Stomach (tissue), 9 donors: ENCODE data around the gene RPL10. TPM values are rescaled to one million over a fixed set of nuclear protein-coding genes. Genes with fewer than 3 reads are reported as not detected.

Source experiments
- DNase-seq, 2 donors: peaks; one replicate each; pipeline versions ENCODE4 v3.0.0 to v3.0.0-alpha.2; 2013 to 2019
- H3K27ac ChIP-seq, 5 donors: fragments of 200-600 bp in 4 of 5; sonication (generic) in 4 of 5; one replicate each; pipeline ENCODE4 v1.5.1; 2013 to 2019; ENCODE audit warnings: mild to moderate bottlenecking in 1 of 5, moderate library complexity in 1 of 5
- H3K27me3 ChIP-seq, 3 donors: fragments of 200-600 bp; sonication (generic); one replicate each; pipeline ENCODE4 v1.5.1; 2017 to 2019; ENCODE audit warnings: mixed run types in 1 of 3
- H3K36me3 ChIP-seq, 4 donors: fragments of 200-600 bp; sonication (generic); 1 replicate in 3 of 4; 2 replicates in 1 of 4; pipeline ENCODE4 v1.5.1; 2016 to 2019
- H3K4me1 ChIP-seq, 4 donors: fragments of 200-600 bp; sonication (generic); one replicate each; pipeline ENCODE4 v1.5.1; 2016 to 2019
- H3K4me3 ChIP-seq, 4 donors: fragments of 200-600 bp; sonication (generic) in 3 of 4; one replicate each; pipeline ENCODE4 v1.5.1; 2016 to 2019; ENCODE audit warnings: mild to moderate bottlenecking in 1 of 4
- H3K9me3 ChIP-seq, 4 donors: fragments of 200-600 bp; sonication (generic); one replicate each; pipeline ENCODE4 v1.5.1; 2016 to 2019
- CTCF ChIP-seq, 7 experiments: fragments of 450-650 bp in 4 of 7; fragments of 200-600 bp in 3 of 7; sonication (generic) in 3 of 7; IDR thresholded peaks; one replicate each; pipeline ENCODE4 v1.5.1; 2016 to 2019; ENCODE audit warnings: antibody characterized with exemption in 7 of 7, control low read depth in 2 of 7, mild to moderate bottlenecking in 1 of 7
- EP300 ChIP-seq: sonication (generic); formaldehyde crosslinking; IDR thresholded peaks from one replicate; pipeline ENCODE4 v1.6.1; 2017; ENCODE audit warnings: antibody characterized with exemption
- POLR2A ChIP-seq, 4 donors: fragments of 450-650 bp; IDR thresholded peaks; one replicate each; pipeline ENCODE4 v1.6.1; 2016; ENCODE audit warnings: antibody characterized with exemption in 4 of 4, control low read depth in 2 of 4, mild to moderate bottlenecking in 1 of 4, moderate library complexity in 1 of 4
- POLR2AphosphoS5 ChIP-seq, 3 donors: sonication (generic); formaldehyde crosslinking; IDR thresholded peaks; one replicate each; pipeline ENCODE4 v1.6.1; 2016; ENCODE audit warnings: antibody characterized with exemption in 3 of 3
- WGBS, 5 donors: extraction: QIAGEN DNeasy Blood & Tissue Kit in 3 of 5; methylation state at CpG; one replicate each; pipeline versions ENCODE4 v1.1.5 to v1.1.7; 2013 to 2018; 5-methylcytosine and 5-hydroxymethylcytosine counted together
- intact Hi-C: fragments of 100-400 bp; cut with DNase I; formaldehyde crosslinking; loops from one replicate; pipeline ENCODE4 v1.15.1; 2023; ENCODE audit warnings: low total_unique reads
- polyA plus RNA-seq, 3 donors: library from polyadenylated mRNA; stranded (reverse); fragments of 200-250 nt; gene quantifications; one replicate each; pipeline ENCODE4 v1.2.3, GENCODE V29; 2013
- total RNA-seq, 5 donors: library from RNA; depleted of rRNA; stranded (reverse); fragments of >200 nt; gene quantifications; one replicate each; pipeline versions ENCODE4 v1.1.0 to v1.2.3, GENCODE V29; 2014 to 2016
- donor health status: healthy with polysubstance abuse.
- donor health status: Bipolar disorder and iron deficiency.
- donor health status: healthy.

RPL10 gene
- total and polyA plus RNA-seq, 8 donors, result 783 to 8,616 (median 2,882) TPM

- Histone ChIP-seq H3K4me3 (peak overlapping the region in 2 of 4 donors; percentile 67 to 75), H3K36me3 (peaks cover 17 to 36% (median 27%) of the 10 kb centered on the region in 4 donors), H3K9me3 (peaks cover 0 to 11% (median 0%) of the 10 kb centered on the region in 4 donors), H3K27me3 (no peaks in the 10 kb centered on the region), H3K4me1 (peaks cover 9 to 31% (median 25%) of the 10 kb centered on the region in 4 donors), H3K27ac (peak overlapping the region in 4 of 5 donors; percentile 12 to 95 (median 40))
- intact Hi-C loops, result no loop called here
- peak in 1 of 2 donors; percentile 34 for DNase-seq
- WGBS, 5 donors, result 21 to 60% (median 44%) methylated on average over 1 to 6 of the region's 6 CpGs
- no peak for TF ChIP-seq EP300
- TF ChIP-seq CTCF (IDR thresholded peaks at IDR 0.05), result no peak
- TF ChIP-seq POLR2A (IDR thresholded peaks at IDR 0.05), result peak in 1 of 4 donors; percentile 34
- TF ChIP-seq POLR2AphosphoS5 (IDR thresholded peaks at IDR 0.05), result peak in 2 of 3 donors; percentile 38 to 54
These were observed 3.0 kb downstream of the RPL10 start for GRCh38 chrX:154401045-154401799.

- H3K4me1 ChIP-seq, result peaks cover 9 to 31% (median 25%) of the 10 kb centered on the region in 4 donors
- peaks cover 17 to 36% (median 27%) of the 10 kb centered on the region in 4 donors for H3K36me3 ChIP-seq
- TF ChIP-seq POLR2A (IDR thresholded peaks at IDR 0.05) (no peak), POLR2AphosphoS5 (IDR thresholded peaks at IDR 0.05) (peak in 1 of 3 donors; percentile 2)
- DNase-seq, result no peak
- H3K27me3 ChIP-seq, result no peaks in the 10 kb centered on the region
- 32 to 54% (median 36%) methylated on average over 6 of the region's 6 CpGs for WGBS, 5 donors
- intact Hi-C loops, result no loop called here
- H3K9me3 ChIP-seq, result peaks cover 0 to 11% (median 0%) of the 10 kb centered on the region in 4 donors
- no peak overlapping the region for H3K4me3 ChIP-seq
- peak overlapping the region in 2 of 5 donors; percentile 33 to 48 for H3K27ac ChIP-seq
These were observed 3.9 kb downstream of the RPL10 start for GRCh38 chrX:154401918-154402621.

- Histone ChIP-seq H3K4me1 (peaks cover 9 to 31% (median 25%) of the 10 kb centered on the region in 4 donors), H3K36me3 (peaks cover 17 to 36% (median 27%) of the 10 kb centered on the region in 4 donors), H3K9me3 (peaks cover 0 to 11% (median 0%) of the 10 kb centered on the region in 4 donors), H3K27ac (peak overlapping the region in 1 of 5 donors; percentile 48), H3K4me3 (no peak overlapping the region), H3K27me3 (no peaks in the 10 kb centered on the region)
- intact Hi-C loops, result no loop called here
- no peak for DNase-seq
- WGBS, 5 donors, result 40 to 76% (median 61%) methylated on average over 3 to 19 of the region's 19 CpGs
- TF ChIP-seq POLR2AphosphoS5 (IDR thresholded peaks at IDR 0.05) (no peak), CTCF (IDR thresholded peaks at IDR 0.05) (no peak), EP300 (no peak), POLR2A (IDR thresholded peaks at IDR 0.05) (no peak)
These were observed 4.5 kb downstream of the RPL10 start for GRCh38 chrX:154402622-154403127.

DNA sequence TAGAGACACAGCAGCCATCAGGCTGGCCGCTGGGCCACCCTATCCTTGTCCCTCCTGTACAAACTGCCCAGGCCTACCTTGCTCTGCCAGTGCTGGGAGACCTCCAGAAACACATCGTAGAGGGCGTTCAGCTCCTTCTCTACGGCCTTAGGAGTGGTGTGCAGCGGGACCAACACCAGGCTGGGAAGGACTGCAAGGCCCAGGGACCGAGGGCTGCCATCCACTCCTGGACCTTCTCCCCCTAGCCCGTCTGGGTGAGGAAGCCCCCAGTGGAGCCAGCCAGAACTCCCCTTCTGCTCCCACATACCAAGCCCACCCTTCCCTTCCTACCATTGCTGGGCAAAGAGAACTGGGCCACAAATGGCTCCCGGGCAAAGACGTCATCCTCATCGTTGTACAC, 5.0 kb downstream of the RPL10 start:
- peaks cover 0 to 6% (median 0%) of the 10 kb centered on the region in 4 donors for H3K9me3 ChIP-seq
- peaks cover 9 to 31% (median 26%) of the 10 kb centered on the region in 4 donors for H3K4me1 ChIP-seq
- intact Hi-C loops, result no loop called here
- H3K36me3 ChIP-seq, result peaks cover 17 to 36% (median 27%) of the 10 kb centered on the region in 4 donors
- no peaks in the 10 kb centered on the region for H3K27me3 ChIP-seq
- no peak for DNase-seq
- TF ChIP-seq POLR2AphosphoS5 (IDR thresholded peaks at IDR 0.05), result no peak
- no peak for TF ChIP-seq CTCF (IDR thresholded peaks at IDR 0.05)
- TF ChIP-seq EP300, result no peak
- TF ChIP-seq POLR2A (IDR thresholded peaks at IDR 0.05), result no peak
- 80 to 100% (median 88%) methylated on average over 3 to 10 of the region's 10 CpGs for WGBS, 5 donors
- no peak overlapping the region for H3K4me3 ChIP-seq
- no peak overlapping the region for H3K27ac ChIP-seq
